GM13977 (cell line): ENCODE data around the gene CAMKK1.

Experiments
- DNase-seq: peaks from one replicate; pipeline ENCODE4 v3.0.0; 2012; ENCODE audit warnings: low spot score
- in situ Hi-C: fragments of 300-500 bp; cut with MboI; formaldehyde crosslinking; loops from one replicate; pipeline ENCODE4 v1.12.0; 2022; ENCODE audit warnings: low sequenced_read_pairs, low pct_unique_long_range_greater_than_20kb, mixed read lengths, inconsistent platforms; ENCODE audit not compliant: unreplicated experiment
- TF ChIP-seq, protein P1 (sequence below): IDR thresholded peaks from 2 replicates; pipeline ENCODE4 v1.5.1; 2012; ENCODE audit warnings: mild to moderate bottlenecking, control low read depth; ENCODE audit not compliant: insufficient read depth; ENCODE audit errors: extremely low read depth, missing control alignments

Gene CAMKK1

DNA sequence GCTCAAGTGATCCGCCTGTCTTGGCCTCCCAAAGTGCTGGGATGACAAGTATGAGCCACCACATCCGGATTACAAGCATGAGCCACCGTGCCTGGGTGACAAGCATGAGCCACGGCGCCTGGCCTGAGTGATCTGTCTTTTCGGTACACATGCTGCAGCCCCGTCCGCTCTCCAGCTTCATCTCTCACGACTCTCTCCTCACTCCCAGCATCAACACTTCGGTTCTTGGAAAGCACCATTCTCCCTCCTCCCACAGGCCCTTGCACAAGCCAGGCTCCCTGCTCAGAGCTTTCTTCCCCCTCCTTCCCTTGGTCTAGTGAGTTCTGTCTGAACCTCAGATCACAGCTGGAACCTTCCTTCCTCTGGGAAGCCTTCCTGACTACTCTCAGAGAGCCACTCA, 40.3 kb downstream of the CAMKK1 start:
- in situ Hi-C loops: no loop called here
- DNase-seq: no peak
- TF ChIP-seq, protein P1, sequence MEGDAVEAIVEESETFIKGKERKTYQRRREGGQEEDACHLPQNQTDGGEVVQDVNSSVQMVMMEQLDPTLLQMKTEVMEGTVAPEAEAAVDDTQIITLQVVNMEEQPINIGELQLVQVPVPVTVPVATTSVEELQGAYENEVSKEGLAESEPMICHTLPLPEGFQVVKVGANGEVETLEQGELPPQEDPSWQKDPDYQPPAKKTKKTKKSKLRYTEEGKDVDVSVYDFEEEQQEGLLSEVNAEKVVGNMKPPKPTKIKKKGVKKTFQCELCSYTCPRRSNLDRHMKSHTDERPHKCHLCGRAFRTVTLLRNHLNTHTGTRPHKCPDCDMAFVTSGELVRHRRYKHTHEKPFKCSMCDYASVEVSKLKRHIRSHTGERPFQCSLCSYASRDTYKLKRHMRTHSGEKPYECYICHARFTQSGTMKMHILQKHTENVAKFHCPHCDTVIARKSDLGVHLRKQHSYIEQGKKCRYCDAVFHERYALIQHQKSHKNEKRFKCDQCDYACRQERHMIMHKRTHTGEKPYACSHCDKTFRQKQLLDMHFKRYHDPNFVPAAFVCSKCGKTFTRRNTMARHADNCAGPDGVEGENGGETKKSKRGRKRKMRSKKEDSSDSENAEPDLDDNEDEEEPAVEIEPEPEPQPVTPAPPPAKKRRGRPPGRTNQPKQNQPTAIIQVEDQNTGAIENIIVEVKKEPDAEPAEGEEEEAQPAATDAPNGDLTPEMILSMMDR: no peak

DNA sequence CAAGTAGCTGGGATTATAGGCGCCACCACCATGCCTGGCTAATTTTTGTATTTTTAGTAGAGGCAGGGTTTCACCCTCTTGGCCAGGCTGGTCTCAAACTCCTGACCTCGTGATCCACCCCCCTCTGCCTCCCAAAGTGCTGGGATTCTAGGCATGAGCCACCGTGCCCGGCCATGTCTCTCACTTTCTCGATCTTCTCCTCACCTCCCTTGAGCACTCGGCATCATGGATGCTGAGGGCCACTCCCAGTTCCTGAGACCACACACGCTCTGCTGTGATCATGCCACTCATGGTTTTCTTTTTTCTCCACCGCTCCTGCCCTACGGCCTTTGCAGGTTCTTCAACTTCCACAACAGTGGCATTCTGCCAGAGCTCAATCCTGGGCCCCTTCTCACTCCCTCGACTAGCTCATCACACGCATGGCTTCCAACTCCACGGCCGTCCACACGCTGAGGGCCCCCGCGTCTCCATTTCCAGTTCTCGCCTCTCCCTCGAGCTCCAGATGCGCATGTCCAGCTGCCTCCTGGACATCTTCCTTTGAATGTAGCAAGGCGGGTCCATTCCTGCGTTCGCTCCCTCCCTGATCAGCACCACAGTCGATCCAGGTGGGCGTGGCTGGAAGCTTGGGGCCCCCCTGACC, 41.3 kb downstream of the CAMKK1 start:
- in situ Hi-C loops: no loop called here
- TF ChIP-seq, protein P1: no peak
- DNase-seq: no peak

DNA sequence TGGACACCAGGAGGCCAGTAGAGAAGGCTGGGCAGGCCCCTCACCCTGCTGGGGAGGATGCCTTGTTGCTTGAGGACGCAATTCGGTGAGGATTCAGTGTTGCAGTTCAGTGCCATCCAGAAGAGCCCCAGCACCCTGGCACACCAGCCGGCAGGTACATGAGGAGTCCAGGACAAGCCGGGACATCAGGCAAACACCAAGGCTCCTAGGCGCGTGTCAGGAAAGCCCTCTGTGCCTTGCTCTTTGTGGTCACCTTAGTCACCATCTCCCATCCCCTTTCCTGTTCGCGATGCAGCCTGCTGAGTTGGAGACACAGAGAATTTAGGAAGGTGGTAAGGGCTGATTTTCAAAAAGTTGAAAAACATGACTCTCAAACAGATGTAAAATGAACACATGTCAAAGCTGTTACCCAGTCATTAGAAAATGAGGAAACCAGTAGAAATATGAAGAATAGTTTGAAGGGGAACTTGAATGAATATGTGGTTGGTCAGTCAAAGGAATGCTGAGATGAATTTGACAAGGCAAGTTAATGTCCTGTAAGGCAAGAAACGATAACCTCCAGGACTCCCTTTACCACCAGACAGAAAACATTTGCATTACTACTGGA, 44.5 kb downstream of the CAMKK1 start:
- in situ Hi-C loops: no loop called here
- DNase-seq: no peak
- TF ChIP-seq, protein P1: no peak

DNA sequence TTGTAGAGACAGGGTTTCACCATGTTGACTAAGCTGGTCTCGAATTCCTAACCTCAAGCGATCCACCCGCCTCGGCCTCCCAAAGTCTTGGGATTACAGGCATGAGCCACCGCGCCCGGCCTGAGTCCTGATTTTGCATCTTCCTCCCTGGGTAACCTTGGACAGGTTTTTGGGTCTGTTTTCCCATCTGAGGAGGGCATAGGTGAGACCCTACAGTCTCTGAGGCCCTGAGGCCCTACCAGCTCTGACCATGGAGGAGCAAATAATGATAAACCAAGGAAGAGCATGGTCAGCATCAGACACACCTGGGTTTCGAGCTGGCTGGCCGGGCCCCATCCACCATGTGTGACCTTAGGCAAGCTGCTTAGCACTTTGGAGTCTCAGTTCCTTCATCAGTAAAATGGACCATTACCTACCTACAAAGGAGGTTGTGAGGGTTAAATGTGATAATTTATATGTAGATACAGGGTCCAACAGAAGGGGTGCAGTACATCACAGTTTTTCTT, 45.6 kb downstream of the CAMKK1 start:
- TF ChIP-seq, protein P1: no peak
- DNase-seq: no peak
- in situ Hi-C loops: no loop called here

DNA sequence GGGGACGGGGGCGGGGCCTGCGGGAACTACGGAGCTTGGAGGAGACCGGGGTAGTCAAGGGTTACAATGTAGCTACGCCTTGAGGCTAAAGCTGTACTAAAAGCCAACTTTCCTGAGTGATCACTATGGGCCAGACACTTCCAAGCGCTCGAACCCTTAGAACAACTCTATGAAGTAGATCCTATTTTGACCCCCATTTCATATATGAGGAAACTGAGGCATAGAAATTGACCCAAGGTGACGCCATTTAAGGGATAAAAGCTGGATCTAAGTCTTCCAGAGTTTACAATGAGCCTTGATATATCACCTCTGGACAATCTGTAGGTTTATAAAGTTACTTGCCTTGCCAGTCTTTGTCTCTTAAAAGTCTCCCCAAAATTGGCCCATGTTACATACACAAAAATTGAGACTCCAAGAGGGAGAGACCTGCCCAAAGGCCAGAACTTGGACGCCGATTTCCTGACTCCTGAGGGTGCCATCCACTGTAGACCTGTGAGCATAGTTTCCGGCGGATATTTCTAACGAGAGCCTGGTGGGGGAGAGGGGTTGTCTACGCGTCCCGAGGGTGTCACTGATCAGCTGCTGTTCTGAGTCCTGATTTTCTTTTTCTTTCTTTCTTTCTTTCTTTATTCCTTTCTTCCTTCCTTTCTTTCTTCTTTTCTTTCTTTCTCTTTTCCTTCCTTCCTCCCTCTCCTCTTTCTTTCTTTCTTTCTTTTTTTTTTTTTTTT, 46.3 kb downstream of the CAMKK1 start:
- in situ Hi-C loops: no loop called here
- TF ChIP-seq, protein P1: no peak

DNA sequence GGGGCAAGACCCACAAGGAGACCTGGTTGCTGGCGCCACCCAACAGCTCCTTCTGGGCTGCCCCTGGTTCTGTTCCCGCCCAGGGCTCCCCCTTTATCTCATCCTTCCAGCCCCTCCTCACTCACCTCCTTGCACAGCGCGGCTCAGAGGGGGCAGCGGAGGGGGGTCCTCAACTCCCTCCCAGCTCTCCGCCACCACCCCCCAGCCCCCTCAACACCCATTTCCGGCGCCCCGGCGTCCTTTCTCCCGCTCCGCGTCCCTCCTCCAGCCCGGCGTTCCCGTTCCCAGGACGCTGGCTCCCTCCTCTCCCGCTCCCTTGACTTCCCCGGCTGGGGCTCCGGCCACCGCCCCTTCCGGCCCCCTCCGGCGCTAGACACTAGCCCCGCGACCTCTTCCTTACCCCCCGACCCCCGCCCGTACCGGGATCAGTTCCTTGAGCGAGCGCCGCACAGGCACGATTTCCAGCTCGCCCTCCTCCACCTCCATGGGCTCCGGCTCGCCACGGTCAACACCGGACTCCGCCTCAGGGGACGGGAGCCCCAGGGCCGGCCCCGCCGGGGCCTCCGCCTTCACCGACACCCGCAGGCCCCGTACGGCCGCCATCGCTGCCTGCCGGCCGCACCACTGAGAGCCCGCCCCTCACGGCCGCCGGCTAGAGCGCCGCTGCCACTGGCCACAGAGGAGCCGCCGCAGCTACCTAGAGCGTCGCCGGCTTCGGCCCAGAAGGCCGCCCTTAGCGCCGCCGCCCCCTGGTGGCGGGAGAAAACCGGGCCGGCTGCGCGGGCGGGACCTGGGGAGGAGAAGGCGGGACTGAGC, 47.0 kb downstream of the CAMKK1 start, which contains the start of gene NCBP3:
Gene NCBP3, minus strand, starts transcription at position 626 of the 816 bp plus-strand sequence. Its CDS starts 23 bp downstream, at position 603.
- peak; percentile 98 for DNase-seq
- TF ChIP-seq, protein P1: peak; percentile 96
- in situ Hi-C loops: no loop called here

More for the DNA sequence above, 46.3 kb downstream of the CAMKK1 start:
- DNase-seq: no peak
